Panc1 (cell line): ENCODE results near the gene FAF2. TPM values are rescaled to one million over a fixed set of nuclear protein-coding genes. Genes with fewer than 3 reads are reported as not detected.

Experiments used
- ATAC-seq: fragments of 200-7000 bp; cut with Tn5 transposase; 2 replicates; pipeline ENCODE4 v1.9.1; 2020; ENCODE audit warnings: mild to moderate bottlenecking, moderate library complexity
- BruUV-seq: library from RNA; stranded (reverse); fragments of 400-500 nt; replicated peaks from 2 replicates; lab custom pipeline; 2021; lab: Mats Ljungman, UMichigan
- CTCF ChIA-PET: fragments of 300-600 bp; sonication (Branson Sonifier 250); formaldehyde crosslinking; loops from one replicate; lab custom pipeline; 2022; ENCODE audit warnings: antibody characterized with exemption; lab: Charles Lee
- POLR2A ChIA-PET: fragments of 300-600 bp; sonication (Branson Sonifier 250); formaldehyde crosslinking; loops from one replicate; lab custom pipeline; 2022; ENCODE audit warnings: antibody characterized with exemption; lab: Charles Lee
- DNase-seq: peaks from one replicate; pipeline ENCODE4 v3.0.0-alpha.2; 2010; ENCODE audit warnings: low read depth, low spot score
- H3K27ac ChIP-seq: 2 replicates; pipeline ENCODE4 v1.5.1; 2011; ENCODE audit warnings: mild to moderate bottlenecking, low read length, inconsistent platforms
- H3K27me3 ChIP-seq: fragments of 200-500 bp; sonication (Bioruptor generic); 2 replicates; pipeline ENCODE4 v1.6.0; 2014; ENCODE audit warnings: low read length, inconsistent platforms; ENCODE audit not compliant: control insufficient read depth, insufficient read depth
- H3K36me3 ChIP-seq: fragments of 200-500 bp; sonication (Bioruptor generic); 2 replicates; pipeline ENCODE4 v1.5.1; 2014; ENCODE audit warnings: inconsistent platforms, mild to moderate bottlenecking, low read length, moderate library complexity; ENCODE audit not compliant: control insufficient read depth, insufficient read depth
- H3K4me1 ChIP-seq: 2 replicates; pipeline ENCODE4 v1.5.1; 2011; ENCODE audit warnings: inconsistent platforms, mild to moderate bottlenecking, low read length, moderate library complexity; ENCODE audit not compliant: control insufficient read depth, insufficient read depth
- H3K4me3 ChIP-seq, 2 experiments: 2 replicates each; pipeline ENCODE4 v1.5.1; 2011 to 2012; ENCODE audit warnings: low read depth in 2 of 2, low read length in 2 of 2, mild to moderate bottlenecking in 2 of 2, inconsistent platforms in 1 of 2, moderate library complexity in 1 of 2
- H3K9me3 ChIP-seq: fragments of 200-500 bp; sonication (Bioruptor generic); 2 replicates; pipeline ENCODE4 v1.5.1; 2014; ENCODE audit warnings: low read depth, mild to moderate bottlenecking, inconsistent platforms, low read length, moderate library complexity; ENCODE audit not compliant: control insufficient read depth, insufficient read depth
- CTCF ChIP-seq: fragments of 450-650 bp; IDR thresholded peaks from 2 replicates; pipeline ENCODE4 v1.5.1; 2017; ENCODE audit warnings: mild to moderate bottlenecking
- POLR2AphosphoS5 ChIP-seq: IDR thresholded peaks from 2 replicates; pipeline ENCODE4 v1.6.1; 2012; ENCODE audit warnings: mild to moderate bottlenecking, low read depth, low read length, moderate library complexity
- REST ChIP-seq, 2 experiments: IDR thresholded peaks; 2 replicates each; pipeline ENCODE4 v1.6.1; 2011 to 2012; ENCODE audit warnings: low read depth in 2 of 2, control low read depth in 1 of 2, low read length in 1 of 2, mild to moderate bottlenecking in 1 of 2, moderate library complexity in 1 of 2; ENCODE audit not compliant: insufficient read depth in 1 of 2
- SIN3A ChIP-seq: IDR thresholded peaks from 2 replicates; pipeline ENCODE4 v1.6.1; 2012; ENCODE audit warnings: low read depth, mild to moderate bottlenecking, low read length, moderate library complexity, borderline replicate concordance; ENCODE audit not compliant: insufficient read depth
- TCF7L2 ChIP-seq: IDR thresholded peaks from 2 replicates; pipeline ENCODE4 v1.6.1; 2011; ENCODE audit warnings: mild to moderate bottlenecking, low read depth, low read length, inconsistent platforms
- in situ Hi-C: cut with HindIII; loops from 2 replicates; pipeline ENCODE4 v1.10.0; 2016; ENCODE audit warnings: low sequenced_read_pairs, low pct_unique_long_range_greater_than_20kb
- intact Hi-C: fragments of 100-400 bp; cut with micrococcal nuclease; formaldehyde crosslinking; loops from one replicate; pipeline ENCODE4 v1.10.0; 2022; ENCODE audit not compliant: unreplicated experiment
- total RNA-seq: library from RNA; stranded (reverse); gene quantifications from one replicate; pipeline ENCODE4 v1.2.1, GENCODE V29; 2021; ENCODE audit not compliant: unreplicated experiment

The FAF2 gene
- total RNA-seq, 1 experiment from 2014 or later, result 86.6 TPM

DNA sequence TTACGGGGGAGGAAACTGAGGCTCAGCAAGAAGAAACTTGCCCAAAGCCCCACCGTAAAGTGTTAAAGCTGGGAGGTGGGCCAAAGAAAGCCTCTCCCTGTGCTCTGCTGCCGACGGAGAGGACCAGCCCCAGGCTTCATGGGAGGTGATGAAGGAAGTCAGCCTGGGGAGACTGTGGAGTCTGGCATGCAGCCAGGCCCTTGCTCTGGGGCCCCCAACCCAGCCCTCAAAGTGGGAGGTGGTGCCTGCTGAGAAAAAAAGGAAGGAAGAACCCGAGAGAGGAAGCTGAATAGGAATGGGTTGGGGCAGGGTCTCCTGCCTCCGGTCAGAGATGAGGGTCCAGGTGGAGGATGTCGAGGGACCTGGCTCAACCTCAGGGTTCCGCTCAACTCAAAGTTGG is 85.2 kb downstream of the FAF2 start:
- no TSS peak for BruUV-seq
- TF ChIP-seq POLR2AphosphoS5 (no peak), TCF7L2 (no peak), REST (IDR thresholded peaks at IDR 0.05; ENCODE audit: insufficient read depth in 1 of 2, low read depth in 2 of 2, low read length in 1 of 2) (no peak), SIN3A (no peak), CTCF (no peak)
- Histone ChIP-seq H3K27ac (peak overlapping the region; percentile 99), H3K27me3 (no peaks in the 10 kb centered on the region), H3K4me1 (peaks cover 48% of the 10 kb centered on the region), H3K36me3 (peaks cover 10% of the 10 kb centered on the region), H3K9me3 (no peaks in the 10 kb centered on the region), H3K4me3 (no peak overlapping the region; a peak in 1 of 4 replicates)
- ATAC-seq (no peak), DNase-seq (no peak)
- intact Hi-C loops, result no loop called here
- in situ Hi-C loops, result no loop called here
- ChIA-PET CTCF (no interaction called here), POLR2A (no interaction called here)

DNA sequence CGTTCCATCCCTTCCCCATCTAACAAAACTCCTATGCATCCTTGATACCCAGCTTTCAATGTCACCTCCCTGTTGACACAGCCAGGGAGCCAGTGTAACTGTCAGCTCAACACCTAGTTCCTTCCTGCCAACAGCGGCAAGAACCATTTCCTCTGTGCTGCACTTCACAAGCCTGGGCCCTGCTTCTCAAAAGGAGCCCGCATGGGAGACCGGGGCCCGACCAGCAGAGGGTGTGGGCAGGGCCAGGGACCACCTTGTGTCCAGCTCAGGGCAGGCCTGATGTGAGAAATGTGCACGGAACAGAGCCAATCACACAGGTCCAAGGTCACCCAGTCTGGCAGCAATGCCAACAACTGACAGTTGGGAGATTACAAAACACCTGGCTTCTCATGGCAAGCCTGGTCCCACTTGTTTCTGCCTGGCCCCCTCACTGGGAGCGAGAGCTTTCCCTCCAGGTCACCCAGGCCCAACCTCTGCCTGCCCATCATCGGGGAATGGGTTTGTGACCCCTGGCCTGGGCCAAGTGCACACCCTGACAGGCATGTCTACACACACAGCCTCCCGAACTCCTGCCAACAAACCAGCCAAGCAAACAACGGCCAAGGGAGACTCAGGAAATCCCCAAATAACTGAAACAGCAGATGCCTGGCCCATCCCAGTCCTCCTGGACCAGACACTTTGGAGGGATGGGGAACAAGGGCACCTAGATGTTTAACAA is 85.9 kb downstream of the FAF2 start:
- BruUV-seq, result no TSS peak
- no peaks in the 10 kb centered on the region for H3K9me3 ChIP-seq
- ChIA-PET POLR2A (no interaction called here), CTCF (no interaction called here)
- peaks cover 10% of the 10 kb centered on the region for H3K36me3 ChIP-seq
- DNase-seq (no peak), ATAC-seq (peak; percentile 5; the same call in 1 of the 2 replicates)
- in situ Hi-C loops, result no loop called here
- intact Hi-C loops, result no loop called here
- peaks cover 54% of the 10 kb centered on the region for H3K4me1 ChIP-seq
- H3K4me3 ChIP-seq, result peak overlapping the region; percentile 97 to 98
- no peak for TF ChIP-seq TCF7L2
- no peak for TF ChIP-seq SIN3A
- 0 out of 2 replicates have a peak, but pooled peaks have one; percentile 13 for TF ChIP-seq POLR2AphosphoS5
- H3K27me3 ChIP-seq, result no peaks in the 10 kb centered on the region
- H3K27ac ChIP-seq, result peak overlapping the region; percentile 99

DNA sequence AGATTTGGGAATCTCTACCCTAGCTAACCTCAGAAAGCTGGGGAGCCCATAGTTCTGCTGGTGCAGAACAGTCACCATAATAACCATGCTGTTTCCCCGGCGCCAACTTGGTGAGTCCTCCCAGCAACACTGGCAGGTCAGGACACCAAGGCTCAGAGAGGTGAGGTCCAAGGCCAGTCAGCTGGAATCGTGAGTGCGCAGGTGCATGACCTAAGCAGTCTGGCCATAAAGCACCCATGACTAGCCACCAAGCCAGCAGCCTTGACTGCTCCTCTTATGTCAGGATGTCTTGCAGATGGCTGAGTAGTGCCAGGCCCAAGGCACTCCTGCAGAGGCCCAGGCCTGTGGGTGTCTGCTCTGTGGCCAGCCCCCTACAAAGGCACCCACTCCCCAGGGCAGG is 86.5 kb downstream of the FAF2 start:
- H3K27ac ChIP-seq, result peak overlapping the region; percentile 99
- H3K36me3 ChIP-seq, result peaks cover 7% of the 10 kb centered on the region
- no TSS peak for BruUV-seq
- H3K9me3 ChIP-seq, result no peaks in the 10 kb centered on the region
- in situ Hi-C loops (no loop called here), intact Hi-C loops (no loop called here)
- H3K27me3 ChIP-seq, result no peaks in the 10 kb centered on the region
- ATAC-seq, result peak; percentile 2; the same call in 1 of the 2 replicates
- ChIA-PET POLR2A (no interaction called here), CTCF (no interaction called here)
- peaks cover 54% of the 10 kb centered on the region for H3K4me1 ChIP-seq
- DNase-seq, result no peak
- TF ChIP-seq SIN3A, result no peak
- TF ChIP-seq TCF7L2, result no peak
- TF ChIP-seq REST (IDR thresholded peaks at IDR 0.05; ENCODE audit: insufficient read depth in 1 of 2, low read depth in 2 of 2, low read length in 1 of 2), result no peak
- peak overlapping the region; percentile 97 to 98 for H3K4me3 ChIP-seq
